HG03521 (cell line): ENCODE data around the gene ZNF487.

Experiments
- ATAC-seq: cut with Tn5 transposase; IDR thresholded peaks from one replicate; pipeline ENCODE4 v1.9.1; 2021; ENCODE audit warnings: mild to moderate bottlenecking, moderate library complexity; ENCODE audit not compliant: unreplicated experiment

ZNF487 gene

DNA sequence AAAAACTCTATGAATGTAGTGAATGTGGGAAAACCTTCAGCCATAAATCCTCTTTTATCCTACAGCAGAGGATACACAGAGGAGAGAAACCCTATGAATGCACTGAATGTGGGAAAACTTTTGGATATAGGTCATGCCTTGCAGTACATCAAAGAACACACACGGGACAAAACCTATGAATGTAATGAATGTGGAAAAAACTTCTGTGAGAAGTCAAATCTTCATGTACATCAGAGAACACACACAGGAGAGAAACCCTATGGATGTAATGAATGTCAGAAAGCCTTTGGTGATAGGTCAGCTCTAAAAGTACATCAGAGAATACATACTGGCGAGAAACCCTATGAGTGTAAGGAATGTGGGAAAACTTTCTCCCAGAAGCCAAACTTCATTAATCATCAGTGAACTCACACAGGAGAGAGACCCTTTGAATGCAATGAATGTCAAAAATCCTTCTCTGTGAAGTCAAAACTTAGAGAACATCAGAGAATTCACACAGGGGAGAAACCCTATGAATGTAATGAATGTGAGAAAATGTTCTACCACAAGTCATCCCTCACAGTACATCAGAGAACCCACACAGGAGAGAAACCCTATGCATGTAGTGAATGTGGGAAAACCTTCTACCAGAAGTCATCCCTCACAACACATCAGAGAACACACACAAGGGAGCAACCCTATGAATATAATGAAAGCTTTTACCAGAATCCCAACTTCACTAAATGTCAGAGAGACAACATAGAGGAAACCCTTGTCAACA lies 45.6 kb downstream of the ZNF487 start:
- ATAC-seq = no peak

DNA sequence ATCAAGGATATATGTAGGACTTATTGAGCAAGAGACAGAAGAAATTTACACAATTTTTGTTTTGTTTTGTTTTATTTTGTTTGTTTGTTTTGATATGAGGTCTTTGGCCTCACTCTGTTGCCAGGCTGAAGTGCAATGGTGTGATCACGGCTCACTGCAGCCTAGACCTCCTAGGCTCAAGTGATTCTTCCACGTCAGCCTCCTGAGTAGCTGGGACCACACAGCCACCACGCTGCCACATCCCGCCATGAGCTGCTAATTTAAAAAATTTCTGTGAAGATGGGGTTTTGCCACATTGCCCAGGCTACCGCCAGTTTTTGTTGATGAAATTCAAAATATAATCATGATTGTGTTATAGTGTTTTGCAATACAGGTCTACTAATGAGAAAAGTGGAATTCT lies 54.9 kb downstream of the ZNF487 start:
- no peak for ATAC-seq

DNA sequence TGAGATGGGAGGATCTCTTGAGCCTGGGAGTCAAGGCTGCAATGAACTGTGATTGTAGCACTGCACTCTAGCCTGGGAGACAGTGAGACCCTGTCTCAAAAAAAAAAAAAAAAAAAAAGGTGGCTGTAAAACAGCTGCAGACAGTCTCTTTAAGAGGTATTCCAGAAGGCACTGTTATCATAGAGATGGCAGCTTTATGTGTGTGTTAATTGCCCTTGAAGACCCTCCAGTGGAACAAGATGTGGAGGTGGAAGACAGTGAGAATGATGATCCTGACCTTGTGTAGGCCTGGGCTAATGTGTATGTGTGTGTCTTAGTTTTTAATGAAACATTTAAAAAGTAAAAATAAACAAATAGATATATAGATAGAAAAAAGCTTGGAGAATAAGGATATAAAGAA lies 66.0 kb downstream of the ZNF487 start:
- ATAC-seq = no peak

DNA sequence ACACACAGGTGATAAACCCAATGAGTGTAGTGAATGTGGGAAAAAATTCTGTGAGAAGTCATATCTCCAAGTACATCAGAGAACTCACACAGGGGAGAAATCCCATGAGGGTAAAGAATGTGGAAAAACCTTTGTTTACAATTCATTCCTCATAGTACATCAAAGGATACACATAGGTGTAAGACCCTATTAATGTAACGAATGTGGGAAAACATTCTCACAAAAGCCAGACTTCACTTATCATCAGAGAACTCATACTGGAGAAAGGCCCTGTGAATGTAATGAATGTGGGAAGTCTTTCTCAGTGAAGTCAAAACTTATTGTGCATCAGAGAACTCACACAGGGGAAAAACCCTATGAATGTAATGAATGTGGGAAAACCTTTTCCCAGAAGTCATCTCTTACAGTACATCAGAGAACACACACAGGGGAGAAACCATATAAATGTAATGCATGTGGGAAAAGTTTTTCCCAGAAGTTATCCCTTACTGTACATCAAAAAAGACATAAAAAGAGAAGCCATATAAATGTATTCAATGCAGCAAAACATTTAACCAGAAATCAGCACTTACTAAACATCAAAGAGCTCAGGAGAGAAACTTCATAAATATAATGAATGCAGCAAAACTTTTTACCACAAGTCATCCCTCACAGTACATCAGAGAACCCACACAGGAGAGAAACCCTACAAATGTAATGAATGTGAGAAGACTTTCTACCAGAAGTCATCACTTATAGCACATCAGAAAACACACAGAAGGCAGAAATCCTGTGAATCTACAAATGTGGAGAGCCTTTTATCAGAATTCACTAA lies 87.7 kb downstream of the ZNF487 start:
- no peak for ATAC-seq
